H1 (cell line): ENCODE results near the gene SPG7.

Experiments used
- CTCF ChIP-seq, 3 experiments: IDR thresholded peaks; 1 replicate in 2 of 3; 2 replicates in 1 of 3; pipeline versions ENCODE4 v1.5.1 to v1.6.1; 2011; ENCODE audit warnings: low read length in 3 of 3, mild to moderate bottlenecking in 3 of 3, inconsistent platforms in 2 of 3, low read depth in 1 of 3, moderate library complexity in 1 of 3; ENCODE audit not compliant: insufficient read depth in 1 of 3; ENCODE audit errors: control extremely low read depth in 1 of 3
- GABPA ChIP-seq: IDR thresholded peaks from 2 replicates; pipeline ENCODE4 v1.6.1; 2011; ENCODE audit warnings: mild to moderate bottlenecking, low read length, moderate library complexity, borderline replicate concordance; ENCODE audit not compliant: insufficient read depth

GRCh38 chr16:89576153-89577054, 68.2 kb downstream of the SPG7 start:
- TF ChIP-seq GABPA (no peak), CTCF (IDR thresholded peaks at IDR 0.05; ENCODE audit: control extremely low read depth in 1 of 3, insufficient read depth in 1 of 3, low read depth in 1 of 3, low read length in 3 of 3) (no peak)
